Measurements from ENCODE around the gene KIF20B.
"Not testable (repeated sequence)": the region's sequence is repeated elsewhere in the genome, so short reads cannot be mapped to it uniquely, and the experiment has no call there.

KIF20B gene

DNA sequence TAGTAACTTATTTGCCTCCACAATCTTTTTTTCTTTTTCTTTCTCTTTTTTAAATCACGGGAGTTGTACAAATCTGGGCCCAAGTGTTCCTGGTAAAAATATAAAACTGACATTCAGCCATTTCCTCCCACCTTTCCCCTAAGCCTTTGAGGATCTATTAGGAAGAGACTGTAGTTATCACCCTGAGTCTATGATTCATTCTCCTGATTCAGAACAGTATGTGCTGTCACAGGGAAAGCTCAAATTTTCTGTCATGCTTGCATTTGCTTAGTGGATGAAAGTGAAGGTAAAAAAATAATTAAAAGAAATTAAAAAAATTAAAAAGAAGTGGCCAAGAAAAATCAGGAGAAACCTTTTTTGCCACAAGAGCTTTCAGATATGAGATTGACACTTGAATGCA lies 71.7 kb downstream of the KIF20B start:
- no peak for DNase-seq (ENCODE audit: low spot score)

DNA sequence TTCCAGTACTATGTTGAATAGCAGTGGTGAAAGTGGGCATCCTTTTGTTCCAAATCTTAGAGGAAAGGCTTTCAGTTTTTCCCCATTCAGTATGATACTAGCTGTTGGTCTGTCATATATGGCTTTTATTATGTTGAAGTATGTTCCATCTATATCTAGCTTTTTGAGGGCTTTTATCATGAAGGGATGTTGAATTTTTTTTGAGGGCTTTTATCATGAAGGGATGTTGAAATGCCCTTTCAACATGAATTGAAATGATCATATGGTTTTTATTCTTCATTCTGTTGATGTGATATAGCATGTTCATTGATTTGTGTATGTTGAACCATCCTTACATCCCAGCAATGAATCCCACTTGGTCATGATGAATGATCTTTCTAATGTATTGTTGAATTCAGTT lies 75.3 kb downstream of the KIF20B start:
- no peak for DNase-seq (ENCODE audit: low spot score)

DNA sequence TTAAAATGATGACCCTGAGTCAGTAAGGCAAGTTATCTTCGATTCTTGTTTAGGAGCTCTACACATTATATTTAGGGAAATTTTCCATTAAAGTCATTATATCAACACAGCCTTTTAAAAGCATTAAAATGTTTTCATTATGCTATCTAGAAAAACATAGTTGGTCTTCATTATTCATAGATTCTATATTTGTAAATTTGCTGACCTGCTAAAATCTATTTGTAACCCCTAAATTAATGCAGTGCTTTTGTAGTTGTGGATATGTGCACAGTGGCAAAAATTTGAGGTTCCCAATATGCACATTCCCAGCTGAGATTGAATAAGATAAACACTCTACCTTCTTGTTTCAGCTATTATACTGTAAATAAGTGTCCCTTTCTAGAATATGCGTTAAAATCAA lies 81.1 kb downstream of the KIF20B start:
- DNase-seq (ENCODE audit: low spot score), result no peak

DNA sequence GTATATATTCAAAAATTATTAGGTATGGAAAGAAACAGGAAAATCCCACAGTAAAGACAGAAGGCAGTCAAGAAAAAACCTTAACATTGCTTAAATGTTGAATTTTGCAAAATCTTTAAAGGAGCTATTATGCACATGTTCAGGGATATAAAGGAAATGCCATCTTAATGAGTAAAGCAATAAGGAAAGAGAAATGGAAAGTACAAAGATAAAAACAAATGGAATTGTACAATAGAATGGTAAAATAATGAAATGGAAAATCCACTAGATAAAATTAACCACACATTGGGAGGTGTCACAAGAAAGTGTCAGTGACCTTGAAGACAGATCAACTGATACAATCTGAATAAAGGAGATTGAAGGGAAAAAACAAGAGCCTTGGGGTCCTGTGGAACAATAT lies 82.0 kb downstream of the KIF20B start:
- no peak for DNase-seq (ENCODE audit: low spot score)

DNA sequence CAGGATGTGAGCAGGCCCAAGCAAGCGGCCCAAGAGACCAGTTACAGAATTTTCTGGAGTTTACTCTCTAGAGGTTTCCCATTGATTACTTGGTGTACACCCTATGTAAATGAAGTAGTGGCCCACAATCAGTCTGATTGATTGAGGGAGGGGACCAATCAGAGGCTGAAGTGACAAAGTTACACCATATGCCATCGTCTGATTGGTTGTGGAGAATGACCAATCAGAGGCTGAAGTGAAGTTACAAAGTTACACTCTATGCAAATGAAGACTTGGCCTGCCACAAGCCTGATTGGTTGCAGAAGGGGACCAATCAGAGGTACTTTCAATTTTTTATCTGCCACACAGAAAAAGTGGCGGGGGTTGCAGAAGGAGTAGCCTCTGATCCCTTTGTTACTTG lies 83.7 kb downstream of the KIF20B start:
- DNase-seq (ENCODE audit: low spot score), result no peak

DNA sequence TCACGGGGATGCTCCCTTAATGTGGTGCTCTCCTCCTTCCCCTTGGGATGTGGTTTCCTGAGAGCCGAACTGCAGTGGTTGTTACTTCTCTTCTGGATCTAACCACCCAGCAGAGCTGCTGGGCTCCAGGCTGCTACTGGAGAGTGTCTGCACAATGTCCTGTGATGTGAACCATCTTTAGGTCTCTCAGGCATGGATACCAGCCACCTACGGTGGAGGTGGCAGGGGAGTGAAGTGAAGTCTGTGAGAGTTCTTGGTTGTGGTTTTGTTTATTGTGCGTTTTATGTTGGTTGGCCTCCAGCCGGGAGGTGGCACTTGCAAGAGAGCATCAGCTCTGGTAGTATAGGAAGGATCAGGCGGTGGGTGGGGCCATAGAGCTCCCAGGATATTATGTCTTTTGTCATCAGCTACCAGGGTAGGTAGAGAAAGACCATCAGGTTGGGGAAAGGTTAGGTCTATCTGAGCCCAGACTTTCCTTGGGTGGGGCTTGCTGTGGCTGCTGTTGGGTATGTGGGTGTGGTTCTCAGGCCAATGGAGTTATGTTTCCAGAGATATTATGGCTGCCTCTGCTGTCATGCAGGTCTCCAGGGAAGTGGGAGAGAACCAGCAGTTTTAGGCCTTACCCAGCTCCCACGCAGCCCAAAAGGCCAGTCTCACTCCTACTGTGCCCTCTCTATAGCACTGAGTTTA lies 87.9 kb downstream of the KIF20B start:
- no peak for DNase-seq (ENCODE audit: low spot score)

DNA sequence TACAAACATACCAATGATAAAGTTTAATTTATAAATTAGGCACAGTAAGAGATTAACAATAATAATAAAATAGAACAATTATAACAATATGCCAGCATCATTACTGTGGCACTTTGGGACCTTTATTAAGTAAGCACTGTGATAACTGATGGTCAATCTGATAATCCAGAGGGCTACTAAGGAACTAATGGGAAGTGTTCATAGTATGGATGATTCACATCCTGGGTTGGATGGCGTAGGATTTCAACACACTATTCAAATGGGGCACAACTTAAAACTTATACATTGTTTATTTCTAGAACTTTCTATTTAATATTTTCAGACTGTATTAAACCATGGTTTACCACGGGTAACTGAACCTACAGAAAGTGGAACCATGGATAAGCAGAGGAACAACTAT lies 90.8 kb downstream of the KIF20B start:
- DNase-seq (ENCODE audit: low spot score), result no peak

DNA sequence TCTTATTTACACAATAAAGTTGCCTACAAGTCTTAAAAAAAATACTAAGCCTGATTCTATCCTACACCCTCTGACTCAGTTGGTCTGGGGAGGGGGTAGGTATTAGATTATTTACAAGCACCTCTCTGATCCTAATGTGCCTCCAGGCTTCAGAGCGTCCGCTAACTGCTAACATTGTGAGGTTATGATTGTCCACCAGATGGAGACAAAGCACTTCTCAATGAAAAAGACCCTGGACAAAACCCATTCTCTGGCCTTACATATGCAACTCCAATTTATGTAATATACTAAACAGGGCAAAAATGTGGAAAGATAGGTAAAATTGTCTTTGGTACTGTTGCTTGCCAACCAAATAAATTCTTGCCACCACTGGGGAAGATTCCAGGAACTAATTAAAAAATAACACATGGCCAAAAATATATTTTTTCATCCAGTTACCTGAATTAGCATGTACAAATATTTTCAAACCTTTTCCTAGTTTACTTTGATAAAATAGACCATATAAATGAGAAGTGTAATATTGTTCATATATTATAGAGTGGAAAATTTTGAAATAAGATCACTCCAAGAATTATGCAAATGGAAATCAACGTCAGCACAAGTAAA lies 92.4 kb downstream of the KIF20B start:
- peak; percentile 31 for DNase-seq (ENCODE audit: low spot score)

DNA sequence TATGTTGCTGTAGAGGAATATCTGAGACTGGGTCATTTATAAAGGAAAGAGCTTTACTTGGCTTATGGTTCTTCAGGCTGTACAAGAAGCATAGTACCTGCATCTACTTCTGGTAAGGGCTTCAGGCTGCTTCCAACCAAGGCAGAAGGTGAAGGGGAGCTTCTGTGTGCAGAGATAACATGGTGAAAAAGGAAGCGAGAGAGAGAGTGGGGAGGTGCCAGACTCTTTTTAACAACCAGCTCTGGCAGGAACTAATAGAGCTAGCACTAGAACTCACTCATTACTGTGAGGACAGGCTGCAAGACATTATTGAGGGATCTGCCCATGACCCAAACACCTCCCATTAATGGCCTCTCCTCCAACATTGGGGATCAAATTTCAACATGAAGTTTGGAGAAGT lies 94.5 kb downstream of the KIF20B start:
- no peak for DNase-seq (ENCODE audit: low spot score)

DNA sequence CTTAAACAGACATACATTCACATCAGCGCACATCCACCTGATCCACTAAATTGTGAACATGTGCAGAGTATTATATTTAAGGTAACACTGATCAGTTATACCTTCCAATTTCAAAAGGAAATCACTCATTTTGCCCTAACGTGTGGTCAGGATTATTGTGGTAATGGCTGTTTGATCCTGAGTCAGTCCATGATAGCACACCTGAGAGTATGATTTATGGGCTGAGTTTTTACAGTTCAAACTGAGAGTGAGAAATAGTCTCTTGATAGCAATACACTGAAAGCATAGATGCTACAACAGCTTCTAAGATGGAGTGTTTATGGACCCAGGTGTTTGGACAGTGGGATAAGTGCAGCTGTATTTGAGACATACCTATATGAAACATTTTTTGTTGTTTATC lies 96.7 kb downstream of the KIF20B start:
- no peak for DNase-seq (ENCODE audit: low spot score)

DNA sequence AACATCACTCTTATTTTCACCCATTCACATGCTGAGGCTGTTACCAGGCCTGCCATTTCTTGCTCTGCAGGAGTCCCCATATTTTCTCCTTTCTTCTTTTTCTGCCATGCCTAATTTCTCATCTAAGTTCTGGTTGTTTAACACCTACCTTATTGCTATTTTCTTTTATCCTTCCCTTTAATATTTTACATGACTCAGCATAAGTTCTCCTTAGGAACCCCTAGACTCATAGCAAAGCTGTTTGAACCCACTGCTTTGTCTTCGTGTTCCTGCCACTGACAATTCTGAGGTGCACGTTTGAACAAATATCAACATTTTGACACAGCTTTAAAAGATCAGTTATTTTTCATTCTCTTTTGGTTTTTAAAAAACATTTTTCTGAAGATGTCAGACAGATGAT lies 98.2 kb downstream of the KIF20B start:
- DNase-seq (ENCODE audit: low spot score), result no peak

DNA sequence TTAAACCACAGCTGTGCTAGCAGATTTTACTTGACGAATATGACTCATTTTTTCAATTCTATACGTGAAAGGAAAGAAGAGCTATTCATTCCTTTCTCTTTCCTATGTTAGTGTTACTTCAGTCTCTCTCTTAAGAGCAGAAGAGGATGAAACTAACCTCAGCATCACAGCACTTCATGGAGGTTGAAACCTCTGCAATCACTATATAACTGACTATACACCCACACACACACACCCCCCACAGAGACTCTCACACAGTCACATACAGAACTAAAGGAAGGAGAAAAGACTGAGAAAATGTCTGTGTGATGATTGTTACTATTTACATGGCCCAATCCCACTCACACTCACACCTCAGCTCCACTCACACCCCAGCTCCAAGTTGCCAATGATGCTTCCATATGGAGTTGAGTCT lies 104.2 kb downstream of the KIF20B start:
- no peak for DNase-seq (ENCODE audit: low spot score)

DNA sequence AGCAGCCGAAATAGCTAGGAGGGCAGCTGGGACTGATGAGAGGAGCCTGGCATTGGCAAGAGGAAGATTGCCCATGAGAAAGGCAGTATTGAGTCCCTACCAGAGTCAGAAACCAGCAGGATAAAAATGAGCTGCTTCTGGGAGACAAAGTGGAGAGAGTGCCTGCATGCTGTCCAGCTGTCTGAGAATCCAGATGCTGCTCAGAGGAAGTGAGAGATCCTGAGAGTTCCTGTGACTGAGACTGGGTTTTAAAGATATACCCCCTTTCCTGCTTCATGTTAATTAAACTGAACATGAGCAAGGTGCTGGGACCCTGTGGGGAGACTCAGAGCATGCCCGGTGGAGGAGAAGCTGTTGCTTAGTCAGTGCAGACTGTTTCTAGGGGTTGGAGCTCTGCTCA lies 107.5 kb downstream of the KIF20B start:
- DNase-seq (ENCODE audit: low spot score), result no peak

DNA sequence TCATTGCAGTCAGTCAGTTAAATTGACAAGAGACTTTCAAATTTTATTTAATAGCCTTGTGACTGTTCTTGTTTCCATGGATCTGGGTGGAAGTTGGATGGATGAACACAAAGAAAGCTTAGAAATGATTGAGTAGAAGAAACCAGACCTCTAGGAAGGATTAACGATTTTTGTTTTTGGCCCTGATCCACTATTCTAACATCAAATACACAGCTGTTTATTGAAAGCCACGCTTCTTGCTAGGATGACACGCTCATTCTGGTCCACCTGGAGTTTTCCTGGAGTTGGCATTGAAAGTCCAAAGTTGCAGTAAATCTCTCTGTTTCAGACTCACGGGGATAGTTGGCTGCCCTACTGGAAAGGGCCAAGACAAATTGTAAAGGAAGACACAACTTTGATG lies 108.4 kb downstream of the KIF20B start:
- no peak for DNase-seq (ENCODE audit: low spot score)

DNA sequence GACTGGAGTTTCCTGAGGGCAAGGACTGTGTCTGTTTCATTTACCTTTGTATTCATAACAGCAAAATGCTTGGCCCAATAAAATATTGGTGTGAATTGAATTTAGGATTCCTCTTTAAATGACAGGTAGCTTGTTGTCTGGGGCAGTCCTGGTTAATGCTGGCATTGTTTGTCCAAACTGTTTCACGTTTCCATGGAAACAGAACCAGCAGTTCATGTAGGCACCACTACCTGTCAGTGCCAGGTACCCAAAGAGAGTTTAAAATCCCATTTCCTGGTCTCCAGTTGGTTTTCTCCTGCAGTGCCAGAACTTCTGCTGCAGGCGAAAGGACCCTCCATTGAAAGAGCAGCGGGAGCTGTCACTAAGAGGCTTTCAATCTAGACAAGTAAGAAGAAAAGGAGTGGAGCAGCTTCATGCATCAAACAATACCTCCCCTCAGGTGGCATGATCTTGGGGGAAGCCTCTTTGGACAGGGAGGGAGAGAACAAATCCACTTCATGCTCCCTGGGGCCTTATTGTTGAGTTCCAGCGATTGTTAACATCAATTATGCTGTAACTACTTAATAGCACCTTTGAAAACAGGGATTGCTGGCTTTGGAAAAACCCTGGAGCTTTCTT lies 109.6 kb downstream of the KIF20B start:
- no peak for DNase-seq (ENCODE audit: low spot score)

DNA sequence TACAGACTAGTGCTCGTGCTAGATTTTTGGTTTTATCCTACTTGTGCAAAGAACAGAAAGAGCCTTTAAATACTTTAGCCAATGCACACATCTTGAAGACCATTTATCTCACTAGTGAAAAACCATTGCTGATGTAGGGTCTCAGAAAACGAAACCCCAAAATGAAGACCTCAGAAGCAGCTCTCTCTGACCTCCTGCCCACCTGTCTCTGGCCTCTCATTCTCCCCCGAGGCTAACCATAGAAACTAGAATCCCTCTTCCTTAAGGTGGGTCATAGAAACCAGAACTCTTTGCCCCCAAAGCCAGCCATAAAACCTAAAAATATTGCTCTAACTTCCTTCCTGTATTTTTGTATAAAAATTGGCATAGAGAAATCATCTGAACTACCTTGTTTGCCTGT lies 112.2 kb downstream of the KIF20B start:
- DNase-seq (ENCODE audit: low spot score), result no peak

DNA sequence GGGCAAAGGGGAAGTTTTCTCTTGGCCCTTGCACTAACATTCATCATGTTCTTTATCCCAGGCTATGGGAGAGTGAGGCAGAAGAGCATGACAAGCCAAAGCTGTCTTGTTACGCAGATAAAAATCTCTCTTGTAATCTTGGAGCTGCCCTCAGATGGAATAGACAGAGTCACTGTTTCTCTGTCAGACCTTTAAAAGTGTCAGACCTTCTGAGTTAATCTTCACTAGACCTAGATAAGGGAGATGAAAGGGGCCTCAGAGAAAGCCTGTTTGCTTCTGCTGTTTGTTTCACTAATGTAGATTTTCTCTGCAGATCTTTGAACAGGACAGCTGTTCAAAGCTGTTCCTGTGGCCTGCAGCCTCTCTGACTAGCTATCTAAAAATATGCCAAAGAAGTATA lies 112.9 kb downstream of the KIF20B start:
- peak; percentile 16 for DNase-seq (ENCODE audit: low spot score)

DNA sequence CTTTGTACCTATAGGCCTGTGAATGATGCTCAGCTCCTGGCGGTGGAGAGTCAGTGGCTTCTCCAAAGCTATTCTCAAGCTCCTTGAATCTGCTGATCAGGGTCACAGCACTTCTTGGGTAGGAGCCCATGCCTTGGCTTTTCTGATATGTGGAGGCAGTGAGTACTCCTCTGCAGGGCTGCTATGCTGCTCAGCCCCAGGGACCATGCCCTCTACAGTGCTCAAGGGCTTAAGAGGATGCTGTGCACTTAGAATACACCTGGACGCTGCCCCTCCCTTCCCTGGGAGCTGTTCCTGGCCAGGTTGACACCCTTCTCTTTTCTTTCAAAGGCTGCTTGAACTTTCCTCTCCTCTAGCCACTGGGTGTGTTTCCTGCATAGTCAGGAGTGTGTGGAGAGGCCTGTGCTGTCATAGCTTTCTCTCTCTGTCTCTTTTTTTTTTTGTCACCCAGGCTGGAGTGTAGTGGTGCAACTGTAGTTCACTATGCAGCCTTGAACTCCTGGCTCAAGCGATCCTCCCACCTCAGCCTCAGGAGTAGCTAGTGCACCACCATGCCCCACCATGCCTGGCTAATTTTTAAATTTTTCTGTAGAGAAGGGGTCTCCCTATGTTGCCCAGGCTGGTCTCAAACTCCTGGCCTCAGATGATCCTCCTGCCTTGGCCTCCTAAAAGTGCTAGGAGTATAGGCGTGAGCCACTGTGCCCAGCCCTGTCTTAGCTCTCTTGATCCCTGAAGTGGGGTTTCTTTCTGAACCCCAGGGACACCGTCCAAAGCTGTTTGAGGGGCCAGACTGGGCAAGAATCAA lies 113.9 kb downstream of the KIF20B start:
- no peak for DNase-seq (ENCODE audit: low spot score)

DNA sequence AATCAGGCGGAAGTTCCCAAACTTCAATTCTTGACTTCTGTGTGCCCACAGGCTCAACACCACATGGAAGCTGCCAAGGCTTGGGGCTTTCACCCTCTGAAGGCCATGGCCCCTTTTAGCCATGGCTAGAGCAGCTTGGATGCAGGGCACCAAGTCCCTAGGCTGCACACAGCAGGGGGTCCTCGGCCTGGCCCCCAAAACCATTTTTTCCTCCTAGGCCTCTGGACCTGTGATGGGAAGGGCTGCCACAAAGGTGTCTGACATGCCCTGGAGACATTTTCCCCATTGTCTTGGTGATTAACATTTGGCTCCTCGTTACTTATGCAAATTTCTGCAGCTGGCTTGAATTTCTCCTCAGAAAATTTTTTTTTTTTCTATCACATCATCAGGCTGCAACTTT lies 117.6 kb downstream of the KIF20B start:
- DNase-seq (ENCODE audit: low spot score), result not testable (repeated sequence)
